A673 (cell line): Measurements from ENCODE around the gene KCNQ2.

Source experiments
- CTCF ChIP-seq: fragments of 300-800, 200-600 bp; sonication (generic); conservative IDR thresholded peaks from 2 replicates; pipeline ENCODE4 v1.5.1; 2017; ENCODE audit warnings: low read depth, mild to moderate bottlenecking, antibody characterized with exemption, low read length, moderate library complexity, mixed read lengths
- EZH2 ChIP-seq: fragments of 200-600 bp; sonication (generic); IDR thresholded peaks from 2 replicates; pipeline ENCODE4 v1.6.1; 2017; ENCODE audit warnings: borderline replicate concordance, low read depth, mild to moderate bottlenecking, mixed read lengths, antibody characterized with exemption, low read length; ENCODE audit not compliant: poor library complexity, severe bottlenecking

GRCh38 chr20:63484236-63484635, 11.8 kb upstream of the KCNQ2 start:
- TF ChIP-seq CTCF (no peak), EZH2 (no peak)
